Astrocyte (in vitro differentiated cells and primary cell): ENCODE results near the gene ZG16B. TPM values are rescaled to one million over a fixed set of nuclear protein-coding genes. Genes with fewer than 3 reads are reported as not detected.

Experiments
- DNase-seq: peaks from one replicate; pipeline ENCODE4 v3.0.0-alpha.2; 2010; ENCODE audit warnings: low read depth
- FAIRE-seq: peaks from 2 replicates; lab custom pipeline; 2011; peaks lifted over from hg19 to GRCh38; lab: Jason Lieb, UNC
- H2AFZ ChIP-seq: 2 replicates; pipeline ENCODE4 v1.6.0; 2012; ENCODE audit warnings: low read depth, low read length, inconsistent platforms
- H3K27ac ChIP-seq: 2 replicates; pipeline ENCODE4 v1.5.1; 2011; ENCODE audit warnings: low read depth, low read length, inconsistent platforms
- H3K27me3 ChIP-seq: 2 replicates; pipeline ENCODE4 v1.6.0; 2011; ENCODE audit warnings: low read length, inconsistent platforms; ENCODE audit not compliant: insufficient read depth
- H3K36me3 ChIP-seq: 2 replicates; pipeline ENCODE4 v1.5.1; 2011; ENCODE audit warnings: low read length, inconsistent platforms; ENCODE audit not compliant: insufficient read depth
- H3K4me1 ChIP-seq: 2 replicates; pipeline ENCODE4 v1.5.1; 2011; ENCODE audit warnings: low read length, inconsistent platforms; ENCODE audit not compliant: insufficient read depth
- H3K4me2 ChIP-seq: 2 replicates; pipeline ENCODE4 v1.6.0; 2012; ENCODE audit warnings: low read length, inconsistent platforms
- H3K4me3 ChIP-seq: 2 replicates; pipeline ENCODE4 v1.5.1; 2011; ENCODE audit warnings: low read depth, mild to moderate bottlenecking, low read length, inconsistent platforms; ENCODE audit not compliant: insufficient read depth
- H3K79me2 ChIP-seq: 2 replicates; pipeline ENCODE4 v1.6.0; 2012; ENCODE audit warnings: mild to moderate bottlenecking, low read length, inconsistent platforms; ENCODE audit not compliant: insufficient read depth
- H3K9ac ChIP-seq: 2 replicates; pipeline ENCODE4 v1.6.0; 2012; ENCODE audit warnings: mild to moderate bottlenecking, low read length, inconsistent platforms
- H3K9me3 ChIP-seq: 2 replicates; pipeline ENCODE4 v1.5.1; 2012; ENCODE audit warnings: low read depth, mild to moderate bottlenecking, low read length, inconsistent platforms; ENCODE audit not compliant: insufficient read depth
- H4K20me1 ChIP-seq: 2 replicates; pipeline ENCODE4 v1.6.0; 2012; ENCODE audit warnings: low read length, inconsistent platforms; ENCODE audit not compliant: insufficient read depth
- H3K27ac Mint-ChIP-seq: one replicate; pipeline ENCODE4 v1.8.0; 2021; ENCODE audit warnings: mild to moderate bottlenecking, mixed read lengths; ENCODE audit not compliant: unreplicated experiment
- H3K27me3 Mint-ChIP-seq: one replicate; pipeline ENCODE4 v1.8.0; 2021; ENCODE audit warnings: low read depth, mixed read lengths; ENCODE audit not compliant: unreplicated experiment
- H3K36me3 Mint-ChIP-seq: one replicate; pipeline ENCODE4 v1.8.0; 2021; ENCODE audit warnings: low read depth, mixed read lengths; ENCODE audit not compliant: unreplicated experiment
- H3K4me1 Mint-ChIP-seq: one replicate; pipeline ENCODE4 v1.8.0; 2021; ENCODE audit warnings: low read depth, mixed read lengths; ENCODE audit not compliant: unreplicated experiment
- H3K4me3 Mint-ChIP-seq: one replicate; pipeline ENCODE4 v1.8.0; 2021; ENCODE audit warnings: mild to moderate bottlenecking, moderate library complexity, mixed read lengths; ENCODE audit not compliant: unreplicated experiment
- H3K9me3 Mint-ChIP-seq: one replicate; pipeline ENCODE4 v1.8.0; 2021; ENCODE audit warnings: mild to moderate bottlenecking, mixed read lengths; ENCODE audit not compliant: unreplicated experiment
- EZH2 ChIP-seq: IDR thresholded peaks from 2 replicates; pipeline ENCODE4 v1.6.1; 2012; ENCODE audit warnings: mild to moderate bottlenecking, low read length, inconsistent platforms; ENCODE audit not compliant: insufficient read depth
- total RNA-seq: library from RNA; stranded (reverse); gene quantifications from 2 replicates; pipeline ENCODE4 v1.2.1, GENCODE V29; 2021
- TF ChIP-seq, protein P1 (sequence below): IDR thresholded peaks from 2 replicates; pipeline ENCODE4 v1.5.1; 2011; ENCODE audit warnings: low read depth, mild to moderate bottlenecking, inconsistent platforms, low read length, moderate library complexity; ENCODE audit not compliant: insufficient read depth

Gene ZG16B
- total RNA-seq, 1 donor from 2014 or later = not detected

DNA sequence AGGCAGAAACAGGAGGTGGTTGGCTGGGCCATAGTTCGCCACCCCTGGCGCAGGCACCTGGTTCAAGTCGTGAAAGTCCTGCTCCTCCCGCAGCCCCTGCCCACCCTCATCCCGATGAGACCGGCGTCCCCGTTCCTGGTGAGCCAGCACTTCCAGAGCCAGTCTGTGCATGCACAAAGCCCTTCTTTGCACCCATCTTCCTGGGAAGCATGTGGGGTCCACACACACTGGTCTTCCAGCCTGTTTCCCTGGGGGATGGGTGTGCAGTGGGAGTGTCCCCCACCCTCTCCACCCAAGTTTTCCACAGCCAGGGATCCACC is 1.6 kb upstream of the ZG16B start:
- Histone ChIP-seq H3K27me3 (peaks cover 3% of the 10 kb centered on the region), H3K4me1 (peaks cover 4% of the 10 kb centered on the region), H3K9ac (no peak overlapping the region), H2AFZ (no peak overlapping the region), H4K20me1 (no peaks in the 10 kb centered on the region), H3K36me3 (no peaks in the 10 kb centered on the region), H3K79me2 (no peaks in the 10 kb centered on the region), H3K4me2 (no peak overlapping the region), H3K27ac (no peak overlapping the region), H3K4me3 (no peak overlapping the region), H3K9me3 (no peaks in the 10 kb centered on the region)
- DNase-seq = no peak
- peaks cover 1% of the 10 kb centered on the region for H3K36me3 Mint-ChIP-seq
- TF ChIP-seq, protein P1, sequence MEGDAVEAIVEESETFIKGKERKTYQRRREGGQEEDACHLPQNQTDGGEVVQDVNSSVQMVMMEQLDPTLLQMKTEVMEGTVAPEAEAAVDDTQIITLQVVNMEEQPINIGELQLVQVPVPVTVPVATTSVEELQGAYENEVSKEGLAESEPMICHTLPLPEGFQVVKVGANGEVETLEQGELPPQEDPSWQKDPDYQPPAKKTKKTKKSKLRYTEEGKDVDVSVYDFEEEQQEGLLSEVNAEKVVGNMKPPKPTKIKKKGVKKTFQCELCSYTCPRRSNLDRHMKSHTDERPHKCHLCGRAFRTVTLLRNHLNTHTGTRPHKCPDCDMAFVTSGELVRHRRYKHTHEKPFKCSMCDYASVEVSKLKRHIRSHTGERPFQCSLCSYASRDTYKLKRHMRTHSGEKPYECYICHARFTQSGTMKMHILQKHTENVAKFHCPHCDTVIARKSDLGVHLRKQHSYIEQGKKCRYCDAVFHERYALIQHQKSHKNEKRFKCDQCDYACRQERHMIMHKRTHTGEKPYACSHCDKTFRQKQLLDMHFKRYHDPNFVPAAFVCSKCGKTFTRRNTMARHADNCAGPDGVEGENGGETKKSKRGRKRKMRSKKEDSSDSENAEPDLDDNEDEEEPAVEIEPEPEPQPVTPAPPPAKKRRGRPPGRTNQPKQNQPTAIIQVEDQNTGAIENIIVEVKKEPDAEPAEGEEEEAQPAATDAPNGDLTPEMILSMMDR = no peak
- TF ChIP-seq EZH2 = no peak
- H3K27ac Mint-ChIP-seq = no peak overlapping the region
- peaks cover 8% of the 10 kb centered on the region for H3K27me3 Mint-ChIP-seq
- no peak for FAIRE-seq
- peaks cover 2% of the 10 kb centered on the region for H3K9me3 Mint-ChIP-seq
- H3K4me3 Mint-ChIP-seq = no peak overlapping the region
- H3K4me1 Mint-ChIP-seq = peaks cover 7% of the 10 kb centered on the region

DNA sequence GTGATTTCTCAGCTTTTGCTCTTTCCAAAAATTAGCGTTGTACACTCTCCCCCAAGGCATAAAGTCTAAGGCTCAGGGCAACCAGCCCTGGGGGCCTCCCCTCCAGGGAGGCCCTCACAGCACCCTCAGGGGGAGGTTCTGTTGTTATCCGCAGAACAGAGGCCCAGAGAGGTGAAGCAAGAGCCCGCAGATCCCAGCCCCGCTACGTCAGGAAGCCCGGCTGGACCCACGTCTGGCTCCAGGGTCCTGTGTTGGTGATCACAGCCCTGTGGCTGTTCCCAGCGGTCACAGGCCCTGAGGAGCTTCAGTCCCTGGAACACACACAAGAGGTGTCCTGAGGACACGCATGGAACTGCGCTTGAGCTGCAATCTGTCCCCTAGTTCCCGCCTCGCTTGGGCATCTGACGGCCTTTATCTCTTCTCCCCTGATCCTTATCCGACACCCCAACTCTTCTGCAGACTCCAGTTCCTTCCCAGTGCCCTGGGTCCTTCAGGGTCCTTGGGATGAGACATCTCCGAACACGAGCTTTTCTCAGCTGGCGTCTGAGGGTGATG is 1.1 kb upstream of the ZG16B start:
- no peak for FAIRE-seq

DNA sequence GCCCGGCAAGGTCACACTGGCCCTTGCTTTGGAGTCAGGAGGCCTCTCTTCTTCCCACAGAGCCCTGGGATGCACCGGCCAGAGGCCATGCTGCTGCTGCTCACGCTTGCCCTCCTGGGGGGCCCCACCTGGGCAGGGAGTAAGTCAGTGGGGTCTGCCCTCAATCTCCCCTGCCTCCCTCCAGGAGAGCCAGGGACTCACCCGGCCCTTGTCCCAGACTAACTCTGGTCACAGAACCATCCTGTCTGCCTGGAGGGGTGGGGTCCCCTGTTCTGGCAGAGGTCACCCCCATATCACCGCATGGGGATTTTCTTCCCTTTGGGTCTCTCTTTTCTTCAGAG is 222 bp downstream of the ZG16B start:
- H3K9ac ChIP-seq = no peak overlapping the region
- H3K36me3 ChIP-seq = no peaks in the 10 kb centered on the region
- H3K4me2 ChIP-seq = no peak overlapping the region
- Mint-ChIP-seq H3K4me1 (peaks cover 10% of the 10 kb centered on the region), H3K36me3 (peaks cover 1% of the 10 kb centered on the region), H3K4me3 (no peak overlapping the region), H3K27ac (no peak overlapping the region), H3K9me3 (peaks cover 2% of the 10 kb centered on the region), H3K27me3 (peaks cover 8% of the 10 kb centered on the region)
- no peak overlapping the region for H3K27ac ChIP-seq
- TF ChIP-seq EZH2 = no peak
- TF ChIP-seq, protein P1 = no peak
- H3K4me1 ChIP-seq = peaks cover 6% of the 10 kb centered on the region
- FAIRE-seq = no peak
- no peak for DNase-seq
- no peaks in the 10 kb centered on the region for H4K20me1 ChIP-seq
- peaks cover 3% of the 10 kb centered on the region for H3K27me3 ChIP-seq
- no peaks in the 10 kb centered on the region for H3K9me3 ChIP-seq
- H3K4me3 ChIP-seq = no peak overlapping the region
- H2AFZ ChIP-seq = peak overlapping the region; percentile 26
- no peaks in the 10 kb centered on the region for H3K79me2 ChIP-seq

More for the DNA sequence above, 1.1 kb upstream of the ZG16B start:
- Histone ChIP-seq H3K4me3 (no peak overlapping the region), H3K9ac (no peak overlapping the region), H4K20me1 (no peaks in the 10 kb centered on the region), H3K27ac (no peak overlapping the region), H3K79me2 (no peaks in the 10 kb centered on the region), H3K4me2 (no peak overlapping the region), H3K9me3 (no peaks in the 10 kb centered on the region), H2AFZ (no peak overlapping the region), H3K4me1 (peaks cover 4% of the 10 kb centered on the region), H3K27me3 (peaks cover 3% of the 10 kb centered on the region), H3K36me3 (no peaks in the 10 kb centered on the region)
- no peak for DNase-seq
- Mint-ChIP-seq H3K27ac (no peak overlapping the region), H3K27me3 (peaks cover 8% of the 10 kb centered on the region), H3K4me1 (peaks cover 7% of the 10 kb centered on the region), H3K36me3 (peaks cover 1% of the 10 kb centered on the region), H3K9me3 (peaks cover 2% of the 10 kb centered on the region), H3K4me3 (no peak overlapping the region)
- TF ChIP-seq EZH2 = no peak
- TF ChIP-seq, protein P1 = no peak
